Left ventricle myocardium inferior (tissue), 1 donor: ENCODE data around the gene UBL4B. TPM values are rescaled to one million over a fixed set of nuclear protein-coding genes. Genes with fewer than 3 reads are reported as not detected.

Experiments
- DNase-seq: peaks from one replicate; pipeline ENCODE4 v3.0.0-alpha.2; 2020
- H3K27ac ChIP-seq: fragments of 200-600 bp; replicated peaks from 2 replicates; pipeline ENCODE4 v1.8.0; 2021
- H3K27me3 ChIP-seq: fragments of 200-600 bp; 2 replicates; pipeline ENCODE4 v1.8.0; 2021; ENCODE audit warnings: low read depth
- H3K36me3 ChIP-seq: fragments of 200-600 bp; 2 replicates; pipeline ENCODE4 v1.8.0; 2021
- H3K4me1 ChIP-seq: fragments of 200-600 bp; 2 replicates; pipeline ENCODE4 v1.8.0; 2021
- H3K4me3 ChIP-seq: fragments of 200-600 bp; 2 replicates; pipeline ENCODE4 v1.8.0; 2021; ENCODE audit warnings: mild to moderate bottlenecking, moderate library complexity
- H3K9me3 ChIP-seq: fragments of 200-600 bp; replicated peaks from 2 replicates; pipeline ENCODE4 v1.8.0; 2021
- intact Hi-C: fragments of 100-400 bp; cut with micrococcal nuclease; formaldehyde crosslinking; loops from one replicate; pipeline ENCODE4 v1.11.0; 2022
- total RNA-seq: library from RNA; stranded (reverse); fragmentation: NEBNext Ultra II Directional; extraction: Animal tissue kit (Norgen Biotek cat#: 25700); gene quantifications from one replicate; pipeline ENCODE4 v1.2.1, GENCODE V29; 2021
- TF ChIP-seq, protein P1 (sequence below): fragments of 200-600 bp; IDR thresholded peaks from 2 replicates; pipeline ENCODE4 v1.8.0; 2021; ENCODE audit warnings: antibody characterized with exemption, mild to moderate bottlenecking, borderline replicate concordance
- donor health status: DM: no; HTN: yes; CAD: no; lungs with severe emphysema.

The UBL4B gene
- total RNA-seq, 1 donor from 2014 or later, result not detected

DNA sequence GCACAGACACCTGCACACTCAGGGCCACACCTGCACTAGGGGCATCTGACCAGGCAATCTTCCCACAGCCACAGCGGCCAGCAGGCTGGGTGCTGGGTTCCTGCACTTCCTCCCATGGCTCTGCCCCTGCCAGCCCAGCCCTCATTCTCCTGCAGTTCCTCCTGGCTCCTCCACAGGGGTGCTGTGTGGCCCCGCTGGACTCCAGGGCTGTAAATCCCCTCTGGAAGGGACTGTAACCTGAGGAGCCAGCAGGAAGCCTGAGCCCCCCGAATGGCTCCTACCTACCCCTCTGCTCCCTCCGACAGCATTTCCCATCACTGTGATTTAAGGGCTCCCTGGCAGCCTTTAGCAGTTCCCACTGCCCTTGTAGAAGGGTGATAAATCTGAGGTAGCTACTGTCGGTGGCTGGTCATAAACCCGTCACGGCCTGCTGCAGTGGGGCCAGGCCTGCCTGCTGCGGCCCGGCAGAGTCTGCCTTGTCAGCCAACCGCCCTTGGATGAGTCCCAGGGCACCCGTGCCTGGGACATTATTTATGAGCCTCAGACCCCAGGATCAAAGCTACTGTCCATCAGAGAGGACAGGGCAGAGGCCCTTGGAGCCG, 8.8 kb downstream of the UBL4B start:
- no peak for DNase-seq
- TF ChIP-seq, protein P1, sequence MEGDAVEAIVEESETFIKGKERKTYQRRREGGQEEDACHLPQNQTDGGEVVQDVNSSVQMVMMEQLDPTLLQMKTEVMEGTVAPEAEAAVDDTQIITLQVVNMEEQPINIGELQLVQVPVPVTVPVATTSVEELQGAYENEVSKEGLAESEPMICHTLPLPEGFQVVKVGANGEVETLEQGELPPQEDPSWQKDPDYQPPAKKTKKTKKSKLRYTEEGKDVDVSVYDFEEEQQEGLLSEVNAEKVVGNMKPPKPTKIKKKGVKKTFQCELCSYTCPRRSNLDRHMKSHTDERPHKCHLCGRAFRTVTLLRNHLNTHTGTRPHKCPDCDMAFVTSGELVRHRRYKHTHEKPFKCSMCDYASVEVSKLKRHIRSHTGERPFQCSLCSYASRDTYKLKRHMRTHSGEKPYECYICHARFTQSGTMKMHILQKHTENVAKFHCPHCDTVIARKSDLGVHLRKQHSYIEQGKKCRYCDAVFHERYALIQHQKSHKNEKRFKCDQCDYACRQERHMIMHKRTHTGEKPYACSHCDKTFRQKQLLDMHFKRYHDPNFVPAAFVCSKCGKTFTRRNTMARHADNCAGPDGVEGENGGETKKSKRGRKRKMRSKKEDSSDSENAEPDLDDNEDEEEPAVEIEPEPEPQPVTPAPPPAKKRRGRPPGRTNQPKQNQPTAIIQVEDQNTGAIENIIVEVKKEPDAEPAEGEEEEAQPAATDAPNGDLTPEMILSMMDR, result no peak
- Histone ChIP-seq H3K4me1 (no peaks in the 10 kb centered on the region), H3K36me3 (no peaks in the 10 kb centered on the region), H3K9me3 (peaks cover 15% of the 10 kb centered on the region), H3K4me3 (no peak overlapping the region), H3K27me3 (peaks cover 16% of the 10 kb centered on the region), H3K27ac (no peak overlapping the region)
- intact Hi-C loops, result no loop called here

DNA sequence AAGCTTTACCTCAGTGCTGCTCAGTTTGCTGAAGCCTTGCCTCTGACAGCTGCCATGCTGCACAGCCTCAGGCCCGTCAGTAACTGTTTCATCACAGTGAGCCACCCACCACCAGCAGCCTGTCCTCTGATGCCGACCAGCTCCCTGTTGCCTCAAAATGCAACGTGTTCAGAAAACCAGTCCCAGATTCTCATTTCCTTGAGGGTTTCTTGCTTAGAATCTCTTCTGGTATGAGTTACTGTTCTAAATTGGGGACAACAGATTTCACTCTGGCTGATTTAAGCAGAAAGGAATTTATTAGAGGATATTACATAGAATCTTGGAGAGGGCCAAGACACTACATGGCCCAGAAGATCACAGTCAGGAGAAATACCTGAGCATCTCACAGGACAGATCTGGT, 11.0 kb downstream of the UBL4B start:
- no peak for DNase-seq
- Histone ChIP-seq H3K27me3 (peaks cover 28% of the 10 kb centered on the region), H3K36me3 (no peaks in the 10 kb centered on the region), H3K4me1 (no peaks in the 10 kb centered on the region), H3K4me3 (no peak overlapping the region), H3K9me3 (peaks cover 21% of the 10 kb centered on the region), H3K27ac (no peak overlapping the region)
- TF ChIP-seq, protein P1, result no peak
- intact Hi-C loops, result no loop called here

DNA sequence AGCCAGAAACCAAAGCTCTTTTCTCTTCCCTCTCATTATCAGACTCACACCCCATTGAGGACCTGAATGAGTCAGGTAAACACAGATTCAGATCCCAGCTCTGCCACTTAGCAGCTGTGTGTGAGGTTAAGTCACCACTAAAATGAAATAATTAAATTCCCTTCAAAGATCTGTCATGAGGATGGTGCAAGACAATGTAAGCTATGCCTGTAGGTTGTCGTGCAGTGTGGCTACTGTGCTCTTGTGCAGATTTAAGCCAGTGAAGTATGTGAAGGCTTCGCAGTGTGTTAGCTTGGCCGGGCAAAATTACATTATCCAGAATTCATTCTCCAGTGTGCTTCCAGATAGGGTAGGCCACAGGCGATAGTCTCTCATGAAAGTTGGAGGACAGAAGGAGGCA, 13.6 kb downstream of the UBL4B start:
- TF ChIP-seq, protein P1, result no peak
- Histone ChIP-seq H3K27me3 (peaks cover 54% of the 10 kb centered on the region), H3K4me3 (no peak overlapping the region), H3K36me3 (no peaks in the 10 kb centered on the region), H3K27ac (no peak overlapping the region), H3K4me1 (peaks cover 9% of the 10 kb centered on the region), H3K9me3 (peaks cover 21% of the 10 kb centered on the region)
- intact Hi-C loops, result no loop called here
- DNase-seq, result no peak

DNA sequence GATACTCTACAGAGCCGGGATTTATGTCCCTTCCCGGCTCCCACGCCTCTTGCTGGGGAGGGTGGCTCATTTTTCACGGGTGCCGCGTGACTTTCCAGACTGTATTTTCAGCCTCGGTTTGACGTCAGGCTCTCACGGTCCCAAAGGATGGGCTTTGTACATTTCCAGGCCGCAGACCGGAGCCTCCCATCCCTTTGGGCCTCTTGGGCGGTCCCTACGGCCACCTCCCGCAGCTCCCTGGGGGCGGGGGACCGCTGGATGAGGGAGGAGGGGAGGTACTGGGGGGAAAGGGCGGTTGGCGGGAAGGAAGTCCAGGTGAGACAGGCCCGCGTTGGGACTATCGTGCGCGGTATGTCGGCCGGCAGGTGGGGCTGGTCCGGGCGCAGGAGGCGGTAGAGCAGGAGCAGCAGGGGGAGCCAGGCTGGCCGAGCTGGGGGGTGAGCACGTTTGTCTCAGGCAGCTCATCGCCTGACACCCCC, 17.9 kb downstream of the UBL4B start:
- DNase-seq, result peak; percentile 26
- H3K27me3 ChIP-seq, result peaks cover 59% of the 10 kb centered on the region
- H3K27ac ChIP-seq, result peak overlapping the region; percentile 30
- TF ChIP-seq, protein P1, result peak; percentile 37
- peaks cover 9% of the 10 kb centered on the region for H3K4me1 ChIP-seq
- H3K9me3 ChIP-seq, result peaks cover 11% of the 10 kb centered on the region
- intact Hi-C loops, result no loop called here
- H3K36me3 ChIP-seq, result no peaks in the 10 kb centered on the region
- H3K4me3 ChIP-seq, result peak overlapping the region; percentile 42

DNA sequence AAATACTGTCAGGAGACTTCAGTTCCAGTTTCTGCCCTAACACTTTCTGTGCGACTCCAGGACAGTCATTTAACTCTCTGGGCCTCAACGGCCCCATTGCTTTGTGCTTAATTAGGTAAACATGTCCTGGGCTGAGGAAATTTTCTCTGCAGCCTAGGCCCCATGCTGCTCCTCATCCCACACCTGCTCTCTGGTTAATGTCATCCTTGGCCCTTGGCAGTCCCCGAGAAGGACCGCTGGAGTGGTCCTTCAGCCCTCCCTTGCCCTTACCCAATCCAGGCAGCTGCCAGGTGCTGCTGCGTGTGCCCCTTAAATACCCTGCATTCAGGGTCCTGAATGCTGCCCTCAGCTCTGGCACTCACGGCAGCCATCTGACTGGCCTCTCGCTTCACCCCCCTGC, 18.7 kb downstream of the UBL4B start:
- Histone ChIP-seq H3K36me3 (no peaks in the 10 kb centered on the region), H3K4me3 (no peak overlapping the region), H3K27ac (no peak overlapping the region), H3K27me3 (peaks cover 68% of the 10 kb centered on the region), H3K9me3 (peaks cover 6% of the 10 kb centered on the region), H3K4me1 (peaks cover 9% of the 10 kb centered on the region)
- intact Hi-C loops, result no loop called here
- no peak for DNase-seq
- TF ChIP-seq, protein P1, result no peak
